ENCODE results near the gene PKP1. TPM values are rescaled to one million over a fixed set of nuclear protein-coding genes. Genes with fewer than 3 reads are reported as not detected.

PKP1 gene
- total RNA-seq, 1 donor from 2014 or later, result 8.2 TPM

DNA sequence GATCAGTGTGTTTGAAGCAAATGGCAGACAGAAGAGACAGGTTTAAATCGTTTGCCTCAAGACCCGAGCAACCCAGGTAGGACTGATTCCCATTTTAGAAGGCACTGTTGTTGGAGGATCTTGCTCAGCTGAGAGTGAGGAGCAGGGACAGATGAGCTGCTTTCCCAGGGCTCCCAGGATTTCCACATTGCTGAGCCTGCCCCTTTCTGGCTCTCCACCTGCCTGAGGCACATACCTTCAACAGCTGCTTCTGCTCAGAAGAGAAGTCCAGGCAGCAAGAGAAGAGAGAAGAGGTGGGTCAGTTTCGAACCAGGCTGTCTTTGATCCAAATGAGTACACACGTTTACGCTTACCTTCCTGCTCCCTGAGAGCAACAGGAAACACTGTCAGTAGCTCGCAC lies 88.5 kb downstream of the PKP1 start:
- no peak for DNase-seq (ENCODE audit: low spot score)
- ATAC-seq, result no peak
- intact Hi-C loops (cut with DNase I), result no loop called here

DNA sequence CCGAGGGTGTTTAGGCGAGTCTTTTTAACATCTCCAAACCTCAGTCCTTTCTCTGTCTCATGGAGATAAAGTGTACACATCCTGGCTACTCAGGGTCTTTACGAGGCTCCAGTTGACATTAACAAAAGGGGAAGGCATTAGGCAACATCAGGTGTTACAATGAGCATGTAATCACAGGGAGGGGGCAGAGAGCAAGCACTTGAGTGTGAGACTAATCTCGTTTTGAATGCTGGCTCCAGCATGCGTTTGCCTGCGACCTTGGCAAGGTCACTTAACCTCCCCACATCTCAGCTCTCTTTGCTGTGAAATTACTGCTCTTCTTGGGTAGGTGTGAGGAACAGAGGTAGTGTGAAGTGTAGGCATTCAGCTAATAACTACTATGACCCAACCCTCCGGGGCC lies 91.1 kb downstream of the PKP1 start:
- DNase-seq (ENCODE audit: low spot score) (no peak), ATAC-seq (no peak)
- intact Hi-C loops (cut with DNase I), result no loop called here

DNA sequence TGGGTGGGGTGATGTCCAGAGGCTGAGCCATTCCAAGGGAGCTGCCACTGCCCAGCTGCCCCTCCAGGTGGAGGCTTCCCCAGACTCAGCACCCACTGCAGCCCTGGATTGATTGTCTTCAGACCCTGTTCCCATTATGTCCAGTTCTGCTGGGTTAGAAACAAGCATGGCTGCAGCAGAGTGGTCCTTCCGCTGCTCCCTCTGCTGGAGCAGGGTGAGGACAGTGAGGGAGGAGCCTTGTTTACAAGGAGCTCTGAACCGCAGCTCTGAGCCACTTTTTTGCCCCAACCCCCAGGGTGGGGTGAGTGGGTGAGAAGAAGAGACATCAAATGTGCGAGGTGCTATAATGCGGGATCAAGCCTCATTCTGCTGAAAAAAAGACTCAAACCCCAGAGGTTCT lies 91.9 kb downstream of the PKP1 start:
- DNase-seq (ENCODE audit: low spot score) (no peak), ATAC-seq (no peak)
- intact Hi-C loops (cut with DNase I), result no loop called here

DNA sequence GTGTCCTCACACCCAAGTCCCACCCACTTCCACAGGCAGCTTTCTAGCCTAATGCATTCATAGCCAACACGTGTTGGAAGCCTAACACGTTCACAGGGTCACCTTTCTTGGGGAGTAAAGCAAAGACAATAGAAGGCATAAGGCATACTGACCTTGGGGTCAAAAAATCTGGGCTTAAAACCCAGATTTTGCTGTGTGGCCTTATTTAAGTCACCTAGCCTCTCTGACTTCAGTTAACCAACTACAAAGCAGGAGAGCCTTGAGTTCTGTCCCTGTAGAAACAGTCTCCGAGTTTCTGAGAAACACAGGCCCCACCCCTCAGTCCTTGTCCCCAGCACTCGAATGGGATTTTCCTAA lies 92.8 kb downstream of the PKP1 start:
- DNase-seq (ENCODE audit: low spot score), result no peak
- ATAC-seq, result no peak
- intact Hi-C loops (cut with DNase I), result no loop called here

DNA sequence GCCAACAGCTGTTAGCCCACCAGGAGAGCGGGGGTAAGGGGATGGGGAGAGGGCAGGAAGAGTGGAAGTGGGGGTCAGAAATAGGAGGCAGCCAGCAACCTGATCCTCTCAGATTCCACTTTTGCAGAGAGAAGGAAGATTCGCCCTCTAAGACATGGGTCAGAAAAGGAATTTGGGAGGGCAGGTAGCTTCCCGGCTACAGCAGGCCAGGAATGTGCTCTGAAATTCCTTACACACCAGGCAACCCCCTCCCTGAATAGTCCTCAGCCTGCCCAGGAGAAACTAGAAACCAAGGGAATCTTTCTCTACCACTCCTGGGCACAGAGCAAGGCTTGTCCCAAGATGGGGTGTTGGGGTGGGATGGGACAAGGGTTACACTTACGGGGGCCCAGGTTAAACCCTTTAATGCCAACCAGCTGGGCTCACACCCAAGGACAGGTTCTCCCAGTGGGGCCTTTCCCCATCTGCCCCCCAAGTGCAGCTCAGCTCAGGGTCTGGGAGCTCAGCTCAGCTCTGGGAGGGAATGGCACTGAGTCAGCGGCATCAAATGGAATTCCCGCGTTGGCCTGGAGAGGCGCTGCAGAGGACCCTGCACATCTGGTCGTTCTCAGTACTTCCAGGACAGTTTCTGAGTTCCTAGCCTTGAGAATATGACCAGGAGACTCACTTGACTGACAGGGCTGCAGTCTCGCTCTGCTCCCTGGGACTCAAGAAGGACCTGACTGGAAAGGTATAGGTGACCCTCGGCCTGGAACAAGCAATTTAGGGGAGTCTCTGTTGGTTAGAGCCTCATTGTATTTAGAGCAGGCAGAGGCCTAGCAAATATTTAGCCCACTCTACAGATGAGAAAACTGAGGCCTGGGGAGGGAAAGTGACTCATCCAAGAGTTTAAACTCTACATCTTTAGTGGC lies 93.4 kb downstream of the PKP1 start:
- no peak for DNase-seq (ENCODE audit: low spot score)
- ATAC-seq, result peak; percentile 54
- intact Hi-C loops (cut with DNase I), result no loop called here

DNA sequence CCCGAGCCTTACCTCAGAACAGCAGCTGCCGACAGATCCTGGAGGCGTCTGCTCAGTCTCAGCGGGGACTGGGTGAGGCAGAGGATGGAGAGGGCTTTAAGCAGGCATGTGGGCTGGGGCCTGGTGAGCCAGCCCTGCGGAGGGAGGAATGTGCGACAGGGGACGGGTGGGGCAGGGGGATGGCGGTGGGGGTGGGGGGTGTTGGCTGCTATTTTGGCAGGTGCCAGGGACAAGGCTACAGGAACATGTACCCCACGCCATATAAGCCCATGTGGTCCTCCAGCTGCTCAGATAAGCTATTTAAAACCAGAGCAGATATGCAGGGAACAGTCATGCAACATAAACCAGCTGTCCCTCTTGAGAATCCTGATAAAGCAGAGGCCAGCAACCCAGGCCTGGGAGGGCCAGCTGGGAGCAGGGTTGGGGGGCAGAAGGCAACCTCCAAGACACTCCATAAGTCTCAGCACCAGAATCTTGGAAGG lies 94.3 kb downstream of the PKP1 start, which contains the start of gene TNNT2:
Gene TNNT2 (minus strand): TSS at position 70 of the 482 bp plus-strand sequence. CDS start 4,426 bp downstream, outside the sequence.
- peak; percentile 33 for ATAC-seq
- no peak for DNase-seq (ENCODE audit: low spot score)
- intact Hi-C loops (cut with DNase I), result no loop called here

DNA sequence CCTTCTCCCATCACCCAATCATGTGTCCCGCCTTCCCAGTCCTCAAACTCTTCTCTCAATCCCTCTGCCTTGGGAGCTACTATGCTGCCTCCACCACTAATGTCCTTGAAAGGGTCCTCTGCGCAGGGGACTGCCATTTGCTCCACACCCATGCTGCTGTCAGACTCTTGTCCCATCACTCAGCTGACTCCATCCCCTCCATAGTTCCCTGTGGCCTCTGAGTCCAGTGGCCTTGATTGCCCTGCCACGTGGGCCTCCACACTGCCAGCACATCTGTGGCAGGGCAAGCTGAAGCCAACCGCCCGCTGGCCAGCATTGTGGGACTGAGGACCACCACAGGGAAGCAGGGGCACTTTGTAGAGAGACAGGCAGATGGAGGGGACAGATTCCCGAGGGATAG lies 95.5 kb downstream of the PKP1 start:
- no peak for ATAC-seq
- DNase-seq (ENCODE audit: low spot score), result no peak
- intact Hi-C loops (cut with DNase I), result no loop called here

DNA sequence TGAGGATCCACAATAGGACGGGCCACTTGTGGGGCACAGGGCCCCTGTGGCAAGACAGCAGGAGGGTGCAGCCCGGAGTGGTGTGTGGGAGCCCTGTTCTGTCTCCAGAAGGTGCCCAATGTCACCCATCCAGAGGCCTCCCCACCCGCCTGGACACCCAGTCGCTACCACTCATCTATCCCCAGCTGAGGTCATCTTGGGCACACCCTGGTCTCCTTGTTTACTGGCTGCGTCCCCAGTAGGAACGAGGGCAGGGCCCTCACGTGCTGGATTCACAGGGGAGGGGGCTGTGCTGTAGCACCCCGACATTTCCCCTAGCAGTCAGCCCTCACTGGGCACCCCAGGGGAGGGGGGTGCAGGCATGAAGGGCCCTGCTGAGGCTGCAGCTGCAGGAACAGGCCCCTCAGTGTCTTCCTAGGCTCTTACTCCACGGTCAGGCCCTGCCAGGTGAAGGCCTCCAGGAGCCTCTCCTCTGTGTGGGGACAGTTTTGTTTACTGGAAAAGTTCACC lies 96.5 kb downstream of the PKP1 start:
- intact Hi-C loops (cut with DNase I), result no loop called here
- DNase-seq (ENCODE audit: low spot score), result no peak
- ATAC-seq, result no peak

DNA sequence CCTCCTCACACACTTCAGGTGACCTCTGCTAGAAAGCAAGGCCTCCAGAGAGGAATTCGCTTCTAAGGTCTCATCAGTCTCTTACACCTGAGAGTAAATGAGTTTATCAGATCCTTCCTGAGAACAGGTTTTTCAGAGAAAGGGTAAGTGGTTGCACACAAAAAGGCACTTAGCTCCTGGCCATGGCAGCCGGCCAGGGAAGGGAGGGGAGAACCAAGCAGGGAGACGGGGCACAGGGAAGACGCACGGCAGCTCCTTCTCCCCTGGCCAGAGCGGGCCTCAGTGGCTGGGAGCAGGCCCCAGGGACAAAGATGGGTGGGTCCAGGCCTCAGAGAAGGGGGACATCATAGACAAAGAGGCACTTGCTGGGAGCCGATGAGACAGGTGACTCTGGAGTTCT lies 97.8 kb downstream of the PKP1 start:
- intact Hi-C loops (cut with DNase I), result no loop called here
- DNase-seq (ENCODE audit: low spot score) (no peak), ATAC-seq (no peak)

Other genes starting within 250 kb of the PKP1 start
- not detected for gene CACNA1S, start 171.1 kb upstream of the PKP1 start, total RNA-seq
- not detected for gene ASCL5, start 156.3 kb upstream of the PKP1 start, total RNA-seq
- 42.9 TPM for gene TMEM9, start 129.0 kb upstream of the PKP1 start, total RNA-seq
- gene IGFN1, start 92.7 kb upstream of the PKP1 start, total RNA-seq, result 1.7 TPM
- gene TNNT2, start 94.2 kb downstream of the PKP1 start, total RNA-seq, result 63.7 TPM
- gene LAD1, start 115.8 kb downstream of the PKP1 start, total RNA-seq, result 0.76 TPM
- gene TNNI1, start 138.2 kb downstream of the PKP1 start, total RNA-seq, result 0.22 TPM
- 159 TPM for gene PHLDA3, start 185.7 kb downstream of the PKP1 start, total RNA-seq
- 768 TPM for gene CSRP1, start 223.6 kb downstream of the PKP1 start, total RNA-seq